ENCODE measurements around the gene HERC6. TPM values are rescaled to one million over a fixed set of nuclear protein-coding genes. Genes with fewer than 3 reads are reported as not detected.
A peak's percentile ranks its signal among the peaks of the same experiment; 100 is the strongest.
"Not testable (repeated sequence)": the region's sequence is repeated elsewhere in the genome, so short reads cannot be mapped to it uniquely, and the experiment has no call there.

Gene HERC6
- 1.8 and 3.4 TPM in 2 replicates for total RNA-seq (2014; rRNA removed; shearing (Covaris generic); ENCODE audit: low replicate concordance)

GRCh38 chr4:88378691-88379559 lies at the start of gene HERC6:
HERC6 (plus strand) TSS chr4:88378852; CDS start chr4:88378922, 70 bp downstream.
- Histone ChIP-seq H3K4me1 (ENCODE audit: low read length) (peaks cover 9% of the 10 kb centered on the region), H3K9ac (ENCODE audit: low read length) (peak within 1 kb of the TSS; percentile 83), H3K9me2 (replicated peaks; ENCODE audit: insufficient read depth, low read length) (no peaks in the 10 kb centered on the region), H3K9me3 (ENCODE audit: low read length) (no peaks in the 10 kb centered on the region), H3K27ac (ENCODE audit: low read length) (no peak within 1 kb of the TSS), H2AFZ (ENCODE audit: low read length) (peak within 1 kb of the TSS; percentile 95), H3K4me3 (ENCODE audit: low read length) (peak within 1 kb of the TSS; percentile 78), H3K36me3 (ENCODE audit: insufficient read depth, low read length) (no peaks in the 10 kb centered on the region), H4K20me1 (ENCODE audit: insufficient read depth, low read depth, low read length) (no peaks in the 10 kb centered on the region), H3K4me2 (ENCODE audit: low read depth, low read length, poor library complexity, severe bottlenecking) (peak within 1 kb of the TSS; percentile 96), H3K27me3 (ENCODE audit: low read length) (no peaks in the 10 kb centered on the region), H3K79me2 (ENCODE audit: low read length) (no peaks in the 10 kb centered on the region)
- peak; percentile 87 for DNase-seq

GRCh38 chr4:88333741-88334405 lies 44.8 kb upstream of the HERC6 start:
- no peak for DNase-seq

GRCh38 chr4:88335092-88335665 lies 43.5 kb upstream of the HERC6 start:
- H3K79me2 ChIP-seq (ENCODE audit: low read length), result no peaks in the 10 kb centered on the region
- peaks cover 4% of the 10 kb centered on the region for H3K4me1 ChIP-seq (ENCODE audit: low read length)
- no peak overlapping the region for H3K9ac ChIP-seq (ENCODE audit: low read length)
- H2AFZ ChIP-seq (ENCODE audit: low read length), result no peak overlapping the region
- no peaks in the 10 kb centered on the region for H3K36me3 ChIP-seq (ENCODE audit: insufficient read depth, low read length)
- H3K4me3 ChIP-seq (ENCODE audit: low read length), result no peak overlapping the region
- H3K4me2 ChIP-seq (ENCODE audit: low read depth, low read length, poor library complexity, severe bottlenecking), result no peak overlapping the region
- H4K20me1 ChIP-seq (ENCODE audit: insufficient read depth, low read depth, low read length), result no peaks in the 10 kb centered on the region
- H3K9me3 ChIP-seq (ENCODE audit: low read length), result no peaks in the 10 kb centered on the region
- no peaks in the 10 kb centered on the region for H3K27me3 ChIP-seq (ENCODE audit: low read length)
- no peaks in the 10 kb centered on the region for H3K9me2 ChIP-seq (replicated peaks; ENCODE audit: insufficient read depth, low read length)
- no peak for DNase-seq
- no peak overlapping the region for H3K27ac ChIP-seq (ENCODE audit: low read length)

More at GRCh38 chr4:88333741-88334405, 44.8 kb upstream of the HERC6 start:
- H3K27me3 ChIP-seq (ENCODE audit: low read length), result no peaks in the 10 kb centered on the region
- no peaks in the 10 kb centered on the region for H3K9me3 ChIP-seq (ENCODE audit: low read length)
- no peak overlapping the region for H3K9ac ChIP-seq (ENCODE audit: low read length)
- H3K4me1 ChIP-seq (ENCODE audit: low read length), result peaks cover 4% of the 10 kb centered on the region
- no peak overlapping the region for H3K4me2 ChIP-seq (ENCODE audit: low read depth, low read length, poor library complexity, severe bottlenecking)
- no peaks in the 10 kb centered on the region for H3K9me2 ChIP-seq (replicated peaks; ENCODE audit: insufficient read depth, low read length)
- no peaks in the 10 kb centered on the region for H3K36me3 ChIP-seq (ENCODE audit: insufficient read depth, low read length)
- H3K79me2 ChIP-seq (ENCODE audit: low read length), result no peaks in the 10 kb centered on the region
- H3K4me3 ChIP-seq (ENCODE audit: low read length), result no peak overlapping the region
- H4K20me1 ChIP-seq (ENCODE audit: insufficient read depth, low read depth, low read length), result no peaks in the 10 kb centered on the region
- H2AFZ ChIP-seq (ENCODE audit: low read length), result no peak overlapping the region
- H3K27ac ChIP-seq (ENCODE audit: low read length), result no peak overlapping the region

- H4K20me1 ChIP-seq (ENCODE audit: insufficient read depth, low read depth, low read length), result no peaks in the 10 kb centered on the region
- no peaks in the 10 kb centered on the region for H3K4me1 ChIP-seq (ENCODE audit: low read length)
- H3K4me2 ChIP-seq (ENCODE audit: low read depth, low read length, poor library complexity, severe bottlenecking), result no peak overlapping the region
- no peak overlapping the region for H3K4me3 ChIP-seq (ENCODE audit: low read length)
- no peaks in the 10 kb centered on the region for H3K27me3 ChIP-seq (ENCODE audit: low read length)
- no peak overlapping the region for H3K9ac ChIP-seq (ENCODE audit: low read length)
- no peak overlapping the region for H2AFZ ChIP-seq (ENCODE audit: low read length)
- no peaks in the 10 kb centered on the region for H3K9me3 ChIP-seq (ENCODE audit: low read length)
- H3K27ac ChIP-seq (ENCODE audit: low read length), result no peak overlapping the region
- no peak for DNase-seq
- H3K79me2 ChIP-seq (ENCODE audit: low read length), result no peaks in the 10 kb centered on the region
- H3K9me2 ChIP-seq (replicated peaks; ENCODE audit: insufficient read depth, low read length), result no peaks in the 10 kb centered on the region
- H3K36me3 ChIP-seq (ENCODE audit: insufficient read depth, low read length), result no peaks in the 10 kb centered on the region
Observed at GRCh38 chr4:88341227-88342192, 37.1 kb upstream of the HERC6 start.

- H3K4me2 ChIP-seq (ENCODE audit: low read depth, low read length, poor library complexity, severe bottlenecking); H3K27ac ChIP-seq (ENCODE audit: low read length); H3K36me3 ChIP-seq (ENCODE audit: insufficient read depth, low read length); H3K9me2 ChIP-seq (replicated peaks; ENCODE audit: insufficient read depth, low read length); H3K9ac ChIP-seq (ENCODE audit: low read length); H3K79me2 ChIP-seq (ENCODE audit: low read length); H3K27me3 ChIP-seq (ENCODE audit: low read length); H4K20me1 ChIP-seq (ENCODE audit: insufficient read depth, low read depth, low read length); DNase-seq; H3K4me3 ChIP-seq (ENCODE audit: low read length); H3K4me1 ChIP-seq (ENCODE audit: low read length); H3K9me3 ChIP-seq (ENCODE audit: low read length); H2AFZ ChIP-seq (ENCODE audit: low read length): not testable (repeated sequence)
Observed at GRCh38 chr4:88346902-88347301, 31.8 kb upstream of the HERC6 start.

GRCh38 chr4:88348761-88349160 lies 29.9 kb upstream of the HERC6 start:
- H3K79me2 ChIP-seq (ENCODE audit: low read length); H3K4me1 ChIP-seq (ENCODE audit: low read length): not testable (repeated sequence)

GRCh38 chr4:88350786-88351185 lies 27.9 kb upstream of the HERC6 start:
- Histone ChIP-seq H4K20me1 (ENCODE audit: insufficient read depth, low read depth, low read length) (no peaks in the 10 kb centered on the region), H3K4me1 (ENCODE audit: low read length) (no peaks in the 10 kb centered on the region), H3K4me3 (ENCODE audit: low read length) (no peak overlapping the region)

More at GRCh38 chr4:88348761-88349160, 29.9 kb upstream of the HERC6 start:
- DNase-seq; H3K27me3 ChIP-seq (ENCODE audit: low read length); H3K36me3 ChIP-seq (ENCODE audit: insufficient read depth, low read length); H3K4me3 ChIP-seq (ENCODE audit: low read length); H3K9me3 ChIP-seq (ENCODE audit: low read length); H3K27ac ChIP-seq (ENCODE audit: low read length); H4K20me1 ChIP-seq (ENCODE audit: insufficient read depth, low read depth, low read length); H2AFZ ChIP-seq (ENCODE audit: low read length); H3K4me2 ChIP-seq (ENCODE audit: low read depth, low read length, poor library complexity, severe bottlenecking); H3K9me2 ChIP-seq (replicated peaks; ENCODE audit: insufficient read depth, low read length); H3K9ac ChIP-seq (ENCODE audit: low read length): not testable (repeated sequence)

More at GRCh38 chr4:88350786-88351185, 27.9 kb upstream of the HERC6 start:
- no peak overlapping the region for H2AFZ ChIP-seq (ENCODE audit: low read length)
- no peak overlapping the region for H3K4me2 ChIP-seq (ENCODE audit: low read depth, low read length, poor library complexity, severe bottlenecking)
- H3K27ac ChIP-seq (ENCODE audit: low read length), result no peak overlapping the region
- no peak overlapping the region for H3K9ac ChIP-seq (ENCODE audit: low read length)
- H3K79me2 ChIP-seq (ENCODE audit: low read length), result no peaks in the 10 kb centered on the region
- H3K27me3 ChIP-seq (ENCODE audit: low read length), result no peaks in the 10 kb centered on the region
- H3K9me3 ChIP-seq (ENCODE audit: low read length), result 0 out of 2 replicates have a peak, but pooled peaks cover 5% of the 10 kb centered on the region
- DNase-seq, result no peak
- H3K9me2 ChIP-seq (replicated peaks; ENCODE audit: insufficient read depth, low read length), result no peaks in the 10 kb centered on the region
- H3K36me3 ChIP-seq (ENCODE audit: insufficient read depth, low read length), result no peaks in the 10 kb centered on the region; the same call in 1 of the 2 replicates

Measured in Karpas-422 (cell line).